Naive B cell (primary cell): ENCODE data around the gene FBN2. TPM values are rescaled to one million over a fixed set of nuclear protein-coding genes. Genes with fewer than 3 reads are reported as not detected.
"Not testable (repeated sequence)": the region's sequence is repeated elsewhere in the genome, so short reads cannot be mapped to it uniquely, and the experiment has no call there.

Experiments
- ATAC-seq, 2 donors: fragments of 150-1000 bp; cut with Tn5 transposase; 2 replicates each; pipeline ENCODE4 v1.10.0; 2021; ENCODE audit warnings: low read depth in 2 of 2, mild to moderate bottlenecking in 2 of 2, moderate library complexity in 2 of 2
- DNase-seq: peaks from one replicate; pipeline ENCODE4 v3.0.0; 2022
- H3K27ac Mint-ChIP-seq, 6 donors: one replicate each; pipeline ENCODE4 v1.8.0; 2020 to 2022; ENCODE audit warnings: mild to moderate bottlenecking in 6 of 6, mixed read lengths in 6 of 6, moderate library complexity in 5 of 6, inconsistent platforms in 2 of 6
- H3K27me3 Mint-ChIP-seq, 3 donors: one replicate each; pipeline ENCODE4 v1.8.0; 2021 to 2022; ENCODE audit warnings: mixed read lengths in 3 of 3, mild to moderate bottlenecking in 1 of 3
- H3K36me3 Mint-ChIP-seq, 2 donors: one replicate each; pipeline ENCODE4 v1.8.0; 2020 to 2022; ENCODE audit warnings: mixed read lengths in 2 of 2, inconsistent platforms in 1 of 2, mild to moderate bottlenecking in 1 of 2
- H3K4me1 Mint-ChIP-seq, 3 donors: one replicate each; pipeline ENCODE4 v1.8.0; 2020 to 2022; ENCODE audit warnings: mixed read lengths in 3 of 3, inconsistent platforms in 1 of 3, mild to moderate bottlenecking in 1 of 3, moderate library complexity in 1 of 3
- H3K4me3 Mint-ChIP-seq, 8 donors: one replicate each; pipeline ENCODE4 v1.8.0; 2020 to 2022; ENCODE audit warnings: mild to moderate bottlenecking in 8 of 8, mixed read lengths in 8 of 8, moderate library complexity in 8 of 8, inconsistent platforms in 2 of 8
- H3K9me3 Mint-ChIP-seq, 7 donors: one replicate each; pipeline ENCODE4 v1.8.0; 2020 to 2022; ENCODE audit warnings: mixed read lengths in 7 of 7, mild to moderate bottlenecking in 5 of 7, inconsistent platforms in 2 of 7, moderate library complexity in 1 of 7
- polyA plus RNA-seq, 6 donors: library from polyadenylated mRNA; unstranded; fragments of 300-500 nt; fragmentation: Illumina TruSeq; gene quantifications; one replicate each; pipeline ENCODE4 v1.2.3, GENCODE V29; 2021; ENCODE audit warnings: low read depth in 6 of 6

Gene FBN2
- polyA plus RNA-seq, 6 donors from 2014 or later, result 0.13 TPM; not detected in 5

GRCh38 chr5:128457147-128457915, 80.7 kb downstream of the FBN2 start:
- not testable (repeated sequence) for H3K27ac Mint-ChIP-seq

GRCh38 chr5:128455841-128456361, 82.1 kb downstream of the FBN2 start:
- Mint-ChIP-seq H3K27ac (no peak overlapping the region), H3K4me3 (no peak overlapping the region), H3K9me3 (peaks cover 3 to 28% (median 17%) of the 10 kb centered on the region in 7 donors), H3K36me3 (peaks cover 0 to 6% of the 10 kb centered on the region in 2 donors), H3K4me1 (no peaks in the 10 kb centered on the region), H3K27me3 (no peaks in the 10 kb centered on the region)
- no peak for ATAC-seq
- DNase-seq, result no peak

More at GRCh38 chr5:128457147-128457915, 80.7 kb downstream of the FBN2 start:
- H3K4me1 Mint-ChIP-seq, H3K36me3 Mint-ChIP-seq, ATAC-seq, H3K4me3 Mint-ChIP-seq, H3K27me3 Mint-ChIP-seq, DNase-seq: not testable (repeated sequence)
- peaks cover 3 to 34% (median 17%) of the 10 kb centered on the region in 7 donors for H3K9me3 Mint-ChIP-seq

GRCh38 chr5:128453121-128453520, 84.9 kb downstream of the FBN2 start:
- peaks cover 0 to 6% of the 10 kb centered on the region in 2 donors for H3K36me3 Mint-ChIP-seq
- no peak overlapping the region for H3K27ac Mint-ChIP-seq
- H3K4me1 Mint-ChIP-seq, result no peaks in the 10 kb centered on the region
- no peaks in the 10 kb centered on the region for H3K27me3 Mint-ChIP-seq
- ATAC-seq (no peak), DNase-seq (no peak)
- peaks cover 6 to 18% (median 8%) of the 10 kb centered on the region in 7 donors for H3K9me3 Mint-ChIP-seq
- no peak overlapping the region for H3K4me3 Mint-ChIP-seq

- H3K27ac Mint-ChIP-seq, H3K27me3 Mint-ChIP-seq, ATAC-seq, DNase-seq, H3K4me1 Mint-ChIP-seq, H3K36me3 Mint-ChIP-seq, H3K4me3 Mint-ChIP-seq: not testable (repeated sequence)
- H3K9me3 Mint-ChIP-seq, result peaks cover 7 to 37% (median 22%) of the 10 kb centered on the region in 7 donors
Observed at GRCh38 chr5:128447224-128447623, 90.8 kb downstream of the FBN2 start.

- no peak overlapping the region for H3K27ac Mint-ChIP-seq
- peaks cover 0 to 8% (median 4%) of the 10 kb centered on the region in 7 donors for H3K9me3 Mint-ChIP-seq
- H3K4me3 Mint-ChIP-seq, result no peak overlapping the region
- DNase-seq, result no peak
- no peaks in the 10 kb centered on the region for H3K27me3 Mint-ChIP-seq
- no peaks in the 10 kb centered on the region for H3K36me3 Mint-ChIP-seq
- no peaks in the 10 kb centered on the region for H3K4me1 Mint-ChIP-seq
- no peak for ATAC-seq
Observed at GRCh38 chr5:128441941-128442350, 96.1 kb downstream of the FBN2 start.

- Mint-ChIP-seq H3K27ac (no peak overlapping the region), H3K27me3 (no peaks in the 10 kb centered on the region), H3K4me1 (no peaks in the 10 kb centered on the region), H3K9me3 (peaks cover 0 to 5% (median 2%) of the 10 kb centered on the region in 7 donors), H3K36me3 (no peaks in the 10 kb centered on the region), H3K4me3 (no peak overlapping the region)
- ATAC-seq (no peak), DNase-seq (no peak)
Observed at GRCh38 chr5:128441165-128441564, 96.9 kb downstream of the FBN2 start.

- ATAC-seq, result no peak
- H3K27ac Mint-ChIP-seq, result no peak overlapping the region
Observed at GRCh38 chr5:128436749-128437188, 101.3 kb downstream of the FBN2 start.

GRCh38 chr5:128435861-128436260, 102.2 kb downstream of the FBN2 start:
- Mint-ChIP-seq H3K4me3 (no peak overlapping the region), H3K9me3 (peaks cover 0 to 5% (median 0%) of the 10 kb centered on the region in 7 donors), H3K27ac (no peak overlapping the region), H3K4me1 (no peaks in the 10 kb centered on the region), H3K36me3 (no peaks in the 10 kb centered on the region), H3K27me3 (no peaks in the 10 kb centered on the region)
- DNase-seq (no peak), ATAC-seq (no peak)

More at GRCh38 chr5:128436749-128437188, 101.3 kb downstream of the FBN2 start:
- Mint-ChIP-seq H3K9me3 (peaks cover 0 to 1% (median 0%) of the 10 kb centered on the region in 7 donors), H3K27me3 (no peaks in the 10 kb centered on the region), H3K4me3 (no peak overlapping the region), H3K4me1 (no peaks in the 10 kb centered on the region), H3K36me3 (no peaks in the 10 kb centered on the region)
- no peak for DNase-seq

- Mint-ChIP-seq H3K4me1 (no peaks in the 10 kb centered on the region), H3K27ac (no peak overlapping the region), H3K36me3 (no peaks in the 10 kb centered on the region), H3K9me3 (peaks cover 0 to 5% (median 0%) of the 10 kb centered on the region in 7 donors), H3K27me3 (no peaks in the 10 kb centered on the region), H3K4me3 (no peak overlapping the region)
- no peak for ATAC-seq
- DNase-seq, result no peak
Observed at GRCh38 chr5:128434993-128435392, 103.1 kb downstream of the FBN2 start.

- Mint-ChIP-seq H3K4me1 (no peaks in the 10 kb centered on the region), H3K36me3 (no peaks in the 10 kb centered on the region), H3K27me3 (no peaks in the 10 kb centered on the region), H3K27ac (peak overlapping the region in 1 of 6 donors; percentile 14), H3K9me3 (peaks cover 0 to 6% (median 0%) of the 10 kb centered on the region in 7 donors), H3K4me3 (no peak overlapping the region)
- no peak for DNase-seq
- no peak for ATAC-seq
Observed at GRCh38 chr5:128432913-128433440, 105.1 kb downstream of the FBN2 start.

GRCh38 chr5:128427921-128428320, 110.1 kb downstream of the FBN2 start:
- DNase-seq (no peak), ATAC-seq (no peak)
- Mint-ChIP-seq H3K4me3 (no peak overlapping the region), H3K4me1 (no peaks in the 10 kb centered on the region), H3K27ac (no peak overlapping the region), H3K36me3 (no peaks in the 10 kb centered on the region), H3K27me3 (no peaks in the 10 kb centered on the region), H3K9me3 (peaks cover 0 to 9% (median 0%) of the 10 kb centered on the region in 7 donors)

GRCh38 chr5:128426090-128426534, 111.9 kb downstream of the FBN2 start:
- Mint-ChIP-seq H3K27me3 (no peaks in the 10 kb centered on the region), H3K27ac (no peak overlapping the region), H3K4me1 (no peaks in the 10 kb centered on the region), H3K9me3 (peaks cover 0 to 9% (median 0%) of the 10 kb centered on the region in 7 donors), H3K36me3 (no peaks in the 10 kb centered on the region), H3K4me3 (no peak overlapping the region)
- DNase-seq, result no peak
- no peak for ATAC-seq

GRCh38 chr5:128424646-128425045, 113.4 kb downstream of the FBN2 start:
- H3K4me3 Mint-ChIP-seq, result no peak overlapping the region
- DNase-seq, result no peak

GRCh38 chr5:128422612-128423011, 115.4 kb downstream of the FBN2 start:
- DNase-seq, result no peak
- no peak for ATAC-seq
- Mint-ChIP-seq H3K27ac (no peak overlapping the region), H3K4me3 (no peak overlapping the region), H3K4me1 (no peaks in the 10 kb centered on the region), H3K9me3 (peaks cover 0 to 8% (median 0%) of the 10 kb centered on the region in 7 donors), H3K36me3 (no peaks in the 10 kb centered on the region), H3K27me3 (no peaks in the 10 kb centered on the region)

More at GRCh38 chr5:128424646-128425045, 113.4 kb downstream of the FBN2 start:
- Mint-ChIP-seq H3K27ac (no peak overlapping the region), H3K36me3 (no peaks in the 10 kb centered on the region), H3K27me3 (no peaks in the 10 kb centered on the region), H3K4me1 (no peaks in the 10 kb centered on the region), H3K9me3 (peaks cover 0 to 9% (median 0%) of the 10 kb centered on the region in 7 donors)
- ATAC-seq, result no peak
